Nephron (organoid): ENCODE measurements around the gene PDE6D.
A peak's percentile ranks its signal among the peaks of the same experiment; 100 is the strongest.

Experiments used
- H3K27ac Mint-ChIP-seq, 3 experiments: 2 replicates each; pipeline ENCODE4 v1.8.0; 2020; ENCODE audit warnings: mixed read lengths in 3 of 3, mild to moderate bottlenecking in 2 of 3, moderate library complexity in 1 of 3
- H3K27me3 Mint-ChIP-seq: 2 replicates; pipeline ENCODE4 v1.8.0; 2021; ENCODE audit warnings: low read depth, mild to moderate bottlenecking, moderate library complexity, mixed read lengths
- H3K36me3 Mint-ChIP-seq: 2 replicates; pipeline ENCODE4 v1.8.0; 2020; ENCODE audit warnings: low read depth, mixed read lengths
- H3K4me1 Mint-ChIP-seq: 2 replicates; pipeline ENCODE4 v1.8.0; 2020; ENCODE audit warnings: mixed read lengths
- H3K4me3 Mint-ChIP-seq, 3 experiments: 2 replicates each; pipeline ENCODE4 v1.8.0; 2020; ENCODE audit warnings: mild to moderate bottlenecking in 3 of 3, mixed read lengths in 3 of 3, moderate library complexity in 2 of 3
- H3K9me3 Mint-ChIP-seq: 2 replicates; pipeline ENCODE4 v1.8.0; 2020; ENCODE audit warnings: mixed read lengths
- CTCF ChIP-seq, 3 experiments: fragments of 200-600 bp; sonication (generic); IDR thresholded peaks; one replicate each; pipeline ENCODE4 v1.5.0; 2021; ENCODE audit warnings: antibody characterized with exemption in 3 of 3; ENCODE audit not compliant: unreplicated experiment in 3 of 3

Gene PDE6D

DNA sequence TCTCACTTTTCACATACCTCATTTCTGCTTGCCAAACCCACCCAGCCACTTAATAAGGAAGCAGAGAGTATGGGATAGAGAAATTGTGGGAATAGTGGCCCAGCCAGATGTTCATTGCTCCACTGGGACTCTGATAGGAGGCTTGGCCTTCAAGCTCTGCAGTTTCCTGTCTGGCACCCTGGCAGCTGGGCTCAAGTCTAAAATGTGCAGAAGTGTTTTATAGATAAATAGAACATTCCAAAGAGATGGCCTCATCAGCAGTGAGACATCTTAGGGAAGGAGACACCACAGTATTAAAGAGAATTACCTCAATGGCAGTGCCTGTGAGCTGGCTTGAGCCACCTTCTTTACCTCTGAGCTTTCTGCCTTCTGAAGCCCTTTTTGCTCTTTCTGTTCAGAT, 29.8 kb upstream of the PDE6D start:
- Mint-ChIP-seq H3K27me3 (no peaks in the 10 kb centered on the region), H3K27ac (no peak overlapping the region), H3K9me3 (peaks cover 12% of the 10 kb centered on the region), H3K36me3 (peaks cover 83% of the 10 kb centered on the region), H3K4me1 (no peaks in the 10 kb centered on the region), H3K4me3 (no peak overlapping the region)
- no peak for TF ChIP-seq CTCF (IDR thresholded peaks at IDR 0.05; ENCODE audit: unreplicated experiment in 3 of 3)

GRCh38 chr2:231807020-231807419, 25.9 kb upstream of the PDE6D start:
- no peak overlapping the region for H3K27ac Mint-ChIP-seq
- TF ChIP-seq CTCF (IDR thresholded peaks at IDR 0.05; ENCODE audit: unreplicated experiment in 3 of 3): no peak

GRCh38 chr2:231803501-231804138, 22.5 kb upstream of the PDE6D start:
- Mint-ChIP-seq H3K27me3 (no peaks in the 10 kb centered on the region), H3K4me3 (no peak overlapping the region), H3K4me1 (no peaks in the 10 kb centered on the region), H3K36me3 (peaks cover 50% of the 10 kb centered on the region), H3K9me3 (no peaks in the 10 kb centered on the region), H3K27ac (no peak overlapping the region)
- no peak for TF ChIP-seq CTCF (IDR thresholded peaks at IDR 0.05; ENCODE audit: unreplicated experiment in 3 of 3)

More at GRCh38 chr2:231807020-231807419, 25.9 kb upstream of the PDE6D start:
- Mint-ChIP-seq H3K9me3 (no peaks in the 10 kb centered on the region), H3K27me3 (no peaks in the 10 kb centered on the region), H3K36me3 (peaks cover 65% of the 10 kb centered on the region), H3K4me1 (no peaks in the 10 kb centered on the region), H3K4me3 (no peak overlapping the region)

GRCh38 chr2:231800493-231801091, 19.5 kb upstream of the PDE6D start:
- Mint-ChIP-seq H3K27me3 (no peaks in the 10 kb centered on the region), H3K27ac (no peak overlapping the region), H3K36me3 (peaks cover 52% of the 10 kb centered on the region), H3K4me3 (no peak overlapping the region), H3K9me3 (no peaks in the 10 kb centered on the region), H3K4me1 (peaks cover 5% of the 10 kb centered on the region)
- peak; percentile 47 to 63 (median 54) for TF ChIP-seq CTCF (IDR thresholded peaks at IDR 0.05; ENCODE audit: unreplicated experiment in 3 of 3)

GRCh38 chr2:231795525-231796327, 14.6 kb upstream of the PDE6D start:
- Mint-ChIP-seq H3K4me1 (peaks cover 5% of the 10 kb centered on the region), H3K4me3 (no peak overlapping the region), H3K27me3 (no peaks in the 10 kb centered on the region), H3K27ac (no peak overlapping the region), H3K36me3 (peaks cover 60% of the 10 kb centered on the region), H3K9me3 (no peaks in the 10 kb centered on the region)
- peak; percentile 29 to 37 (median 34) for TF ChIP-seq CTCF (IDR thresholded peaks at IDR 0.05; ENCODE audit: unreplicated experiment in 3 of 3)
